ENCODE measurements around the gene PEAK1. TPM values are rescaled to one million over a fixed set of nuclear protein-coding genes. Genes with fewer than 3 reads are reported as not detected.

Gene PEAK1
- total RNA-seq, 1 donor from 2014 or later: 289 TPM

GRCh38 chr15:77326366-77326765 is 93.5 kb downstream of the PEAK1 start:
- H3K27ac Mint-ChIP-seq (ENCODE audit: unreplicated experiment): no peak overlapping the region
- no peaks in the 10 kb centered on the region for H3K9me3 Mint-ChIP-seq (ENCODE audit: unreplicated experiment)
- TF ChIP-seq CTCF (IDR thresholded peaks at IDR 0.05; ENCODE audit: unreplicated experiment): no peak
- H3K36me3 Mint-ChIP-seq (ENCODE audit: low read depth, unreplicated experiment): peaks cover 15% of the 10 kb centered on the region
- H3K4me1 Mint-ChIP-seq (ENCODE audit: unreplicated experiment): peaks cover 25% of the 10 kb centered on the region
- H3K27me3 Mint-ChIP-seq (ENCODE audit: unreplicated experiment): peaks cover 4% of the 10 kb centered on the region
- no peak for DNase-seq (ENCODE audit: low spot score)
- no peak overlapping the region for H3K4me3 Mint-ChIP-seq (ENCODE audit: unreplicated experiment)

- Mint-ChIP-seq H3K4me1 (ENCODE audit: unreplicated experiment) (peaks cover 24% of the 10 kb centered on the region), H3K27ac (ENCODE audit: unreplicated experiment) (no peak overlapping the region)
Measured at GRCh38 chr15:77312523-77312922, 107.4 kb downstream of the PEAK1 start.

GRCh38 chr15:77311618-77312398 is 108.1 kb downstream of the PEAK1 start:
- TF ChIP-seq CTCF (IDR thresholded peaks at IDR 0.05; ENCODE audit: unreplicated experiment): no peak
- DNase-seq (ENCODE audit: low spot score): no peak
- Mint-ChIP-seq H3K27me3 (ENCODE audit: unreplicated experiment) (no peaks in the 10 kb centered on the region), H3K27ac (ENCODE audit: unreplicated experiment) (no peak overlapping the region), H3K4me3 (ENCODE audit: unreplicated experiment) (no peak overlapping the region), H3K4me1 (ENCODE audit: unreplicated experiment) (peaks cover 24% of the 10 kb centered on the region), H3K36me3 (ENCODE audit: low read depth, unreplicated experiment) (peaks cover 4% of the 10 kb centered on the region), H3K9me3 (ENCODE audit: unreplicated experiment) (no peaks in the 10 kb centered on the region)

More at GRCh38 chr15:77312523-77312922, 107.4 kb downstream of the PEAK1 start:
- DNase-seq (ENCODE audit: low spot score): no peak
- H3K9me3 Mint-ChIP-seq (ENCODE audit: unreplicated experiment): no peaks in the 10 kb centered on the region
- peaks cover 4% of the 10 kb centered on the region for H3K36me3 Mint-ChIP-seq (ENCODE audit: low read depth, unreplicated experiment)
- no peak for TF ChIP-seq CTCF (IDR thresholded peaks at IDR 0.05; ENCODE audit: unreplicated experiment)
- no peak overlapping the region for H3K4me3 Mint-ChIP-seq (ENCODE audit: unreplicated experiment)
- no peaks in the 10 kb centered on the region for H3K27me3 Mint-ChIP-seq (ENCODE audit: unreplicated experiment)

- TF ChIP-seq CTCF (IDR thresholded peaks at IDR 0.05; ENCODE audit: unreplicated experiment): no peak
- Mint-ChIP-seq H3K27me3 (ENCODE audit: unreplicated experiment) (no peaks in the 10 kb centered on the region), H3K27ac (ENCODE audit: unreplicated experiment) (no peak overlapping the region), H3K36me3 (ENCODE audit: low read depth, unreplicated experiment) (peaks cover 4% of the 10 kb centered on the region), H3K9me3 (ENCODE audit: unreplicated experiment) (no peaks in the 10 kb centered on the region), H3K4me3 (ENCODE audit: unreplicated experiment) (no peak overlapping the region), H3K4me1 (ENCODE audit: unreplicated experiment) (peaks cover 27% of the 10 kb centered on the region)
- DNase-seq (ENCODE audit: low spot score): no peak
Measured at GRCh38 chr15:77311020-77311419, 108.9 kb downstream of the PEAK1 start.

GRCh38 chr15:77309392-77309791 is 110.5 kb downstream of the PEAK1 start:
- Mint-ChIP-seq H3K27me3 (ENCODE audit: unreplicated experiment) (no peaks in the 10 kb centered on the region), H3K36me3 (ENCODE audit: low read depth, unreplicated experiment) (peaks cover 8% of the 10 kb centered on the region), H3K27ac (ENCODE audit: unreplicated experiment) (no peak overlapping the region), H3K4me3 (ENCODE audit: unreplicated experiment) (no peak overlapping the region), H3K9me3 (ENCODE audit: unreplicated experiment) (no peaks in the 10 kb centered on the region), H3K4me1 (ENCODE audit: unreplicated experiment) (peaks cover 27% of the 10 kb centered on the region)
- DNase-seq (ENCODE audit: low spot score): no peak
- TF ChIP-seq CTCF (IDR thresholded peaks at IDR 0.05; ENCODE audit: unreplicated experiment): no peak
